ENCODE results near the gene RNASET2. TPM values are rescaled to one million over a fixed set of nuclear protein-coding genes. Genes with fewer than 3 reads are reported as not detected.

The RNASET2 gene
- total RNA-seq, 2 donors from 2014 or later = 53.7 to 66.3 TPM

GRCh38 chr6:166911248-166911677, 45.1 kb downstream of the RNASET2 start:
- Histone ChIP-seq H3K27ac (no peak overlapping the region), H3K36me3 (replicated peaks in 1 of 2; ENCODE audit: insufficient read depth in 1 of 2, low read depth in 2 of 2) (no peaks in the 10 kb centered on the region), H3K27me3 (no peaks in the 10 kb centered on the region), H3K4me3 (no peak overlapping the region), H3K4me1 (no peaks in the 10 kb centered on the region), H3K9me3 (no peaks in the 10 kb centered on the region)
- ATAC-seq (no peak), DNase-seq (no peak)
- 84 to 93% methylated on average over 5 of the region's 5 CpGs for WGBS, 2 donors
- no peak for TF ChIP-seq CTCF (IDR thresholded peaks at IDR 0.05)
- TF ChIP-seq POLR2A (IDR thresholded peaks at IDR 0.05) = no peak
- intact Hi-C loops (cut with DNase I) = no loop called here

GRCh38 chr6:166910601-166911000, 45.7 kb downstream of the RNASET2 start:
- no peak for DNase-seq
- Histone ChIP-seq H3K4me3 (no peak overlapping the region), H3K36me3 (replicated peaks in 1 of 2; ENCODE audit: insufficient read depth in 1 of 2, low read depth in 2 of 2) (no peaks in the 10 kb centered on the region), H3K4me1 (no peaks in the 10 kb centered on the region), H3K27ac (no peak overlapping the region), H3K9me3 (no peaks in the 10 kb centered on the region), H3K27me3 (no peaks in the 10 kb centered on the region)
- intact Hi-C loops (cut with DNase I) = no loop called here
- 89 to 91% methylated on average over 7 of the region's 7 CpGs for WGBS, 2 donors
- ATAC-seq = no peak
- TF ChIP-seq CTCF (IDR thresholded peaks at IDR 0.05) = no peak
- no peak for TF ChIP-seq POLR2A (IDR thresholded peaks at IDR 0.05)

GRCh38 chr6:166908811-166909210, 47.5 kb downstream of the RNASET2 start:
- DNase-seq (no peak), ATAC-seq (no peak)
- intact Hi-C loops (cut with DNase I) = no loop called here
- Histone ChIP-seq H3K4me3 (no peak overlapping the region), H3K9me3 (no peaks in the 10 kb centered on the region), H3K27me3 (no peaks in the 10 kb centered on the region), H3K36me3 (replicated peaks in 1 of 2; ENCODE audit: insufficient read depth in 1 of 2, low read depth in 2 of 2) (no peaks in the 10 kb centered on the region), H3K4me1 (no peaks in the 10 kb centered on the region), H3K27ac (no peak overlapping the region)
- 55 to 89% methylated on average over 2 of the region's 2 CpGs for WGBS, 2 donors
- no peak for TF ChIP-seq CTCF (IDR thresholded peaks at IDR 0.05)
- TF ChIP-seq POLR2A (IDR thresholded peaks at IDR 0.05) = no peak

- Histone ChIP-seq H3K4me1 (no peaks in the 10 kb centered on the region), H3K36me3 (replicated peaks in 1 of 2; ENCODE audit: insufficient read depth in 1 of 2, low read depth in 2 of 2) (no peaks in the 10 kb centered on the region), H3K27me3 (no peaks in the 10 kb centered on the region), H3K9me3 (no peaks in the 10 kb centered on the region), H3K4me3 (no peak overlapping the region), H3K27ac (no peak overlapping the region)
- intact Hi-C loops (cut with DNase I) = no loop called here
- ATAC-seq = no peak
- TF ChIP-seq CTCF (IDR thresholded peaks at IDR 0.05) (no peak), POLR2A (IDR thresholded peaks at IDR 0.05) (no peak)
- no peak for DNase-seq
- 55 to 62% methylated on average over 14 to 20 of the region's 20 CpGs for WGBS, 2 donors
These were observed 48.2 kb downstream of the RNASET2 start for GRCh38 chr6:166907871-166908806.
